Progenitor cell of endocrine pancreas (in vitro differentiated cells): ENCODE data around the gene CHKB. TPM values are rescaled to one million over a fixed set of nuclear protein-coding genes. Genes with fewer than 3 reads are reported as not detected.

Source experiments
- DNase-seq: peaks from one replicate; pipeline ENCODE4 v3.0.0; 2021; ENCODE audit warnings: low spot score; ENCODE audit not compliant: unreplicated experiment
- H3K27ac Mint-ChIP-seq: 2 replicates; pipeline ENCODE4 v1.8.0; 2021; ENCODE audit warnings: mild to moderate bottlenecking, moderate library complexity, mixed read lengths
- H3K27me3 Mint-ChIP-seq: 2 replicates; pipeline ENCODE4 v1.8.0; 2021; ENCODE audit warnings: mixed read lengths
- H3K36me3 Mint-ChIP-seq: 2 replicates; pipeline ENCODE4 v1.8.0; 2022; ENCODE audit warnings: mixed read lengths; ENCODE audit not compliant: insufficient read depth
- H3K4me1 Mint-ChIP-seq: 2 replicates; pipeline ENCODE4 v1.8.0; 2021; ENCODE audit warnings: low read depth, mixed read lengths
- H3K4me3 Mint-ChIP-seq: 2 replicates; pipeline ENCODE4 v1.8.0; 2021; ENCODE audit warnings: low read depth, mild to moderate bottlenecking, moderate library complexity, mixed read lengths
- H3K9me3 Mint-ChIP-seq: 2 replicates; pipeline ENCODE4 v1.8.0; 2021; ENCODE audit warnings: low read depth, mixed read lengths
- CTCF ChIP-seq: fragments of 200-600 bp; sonication (generic); IDR thresholded peaks from one replicate; pipeline ENCODE4 v1.5.0; 2021; ENCODE audit warnings: antibody characterized with exemption, mild to moderate bottlenecking; ENCODE audit not compliant: unreplicated experiment
- total RNA-seq: library from RNA; stranded (reverse); gene quantifications from 2 replicates; pipeline ENCODE4 v1.2.1, GENCODE V29; 2021

The CHKB gene
- total RNA-seq, 1 donor from 2014 or later: 132 TPM

GRCh38 chr22:50529897-50530579 lies 52.6 kb downstream of the CHKB start, which contains the start of gene TYMP:
TYMP (minus strand) TSS chr22:50530012; CDS start chr22:50529709, 303 bp downstream.
- Mint-ChIP-seq H3K4me1 (peaks cover 14% of the 10 kb centered on the region), H3K4me3 (no peak within 1 kb of the TSS), H3K27me3 (peaks cover 39% of the 10 kb centered on the region), H3K27ac (no peak within 1 kb of the TSS), H3K36me3 (no peaks in the 10 kb centered on the region), H3K9me3 (no peaks in the 10 kb centered on the region)
- DNase-seq: no peak
- TF ChIP-seq CTCF: no peak

GRCh38 chr22:50529416-50529896 lies 53.2 kb downstream of the CHKB start:
- peaks cover 19% of the 10 kb centered on the region for H3K4me1 Mint-ChIP-seq
- no peak overlapping the region for H3K4me3 Mint-ChIP-seq

More at GRCh38 chr22:50529416-50529896, 53.2 kb downstream of the CHKB start:
- Mint-ChIP-seq H3K27me3 (peaks cover 36% of the 10 kb centered on the region), H3K36me3 (peaks cover 3% of the 10 kb centered on the region), H3K9me3 (no peaks in the 10 kb centered on the region), H3K27ac (no peak overlapping the region)
- TF ChIP-seq CTCF: no peak
- no peak for DNase-seq

Other genes with a start within 250 kb of the CHKB start
- 85.7 and 87.9 TPM in 2 replicates for gene PPP6R2, start 239.5 kb downstream of the CHKB start, total RNA-seq
- 86.3 and 96.5 TPM in 2 replicates for gene SBF1, start 107.8 kb downstream of the CHKB start, total RNA-seq
- gene ADM2, start 101.3 kb downstream of the CHKB start, total RNA-seq: 2.9 and 3.2 TPM in 2 replicates
- gene MIOX, start 96.0 kb downstream of the CHKB start, total RNA-seq: 0.69 and 0.98 TPM in 2 replicates
- 59.0 and 65.5 TPM in 2 replicates for gene LMF2, start 75.1 kb downstream of the CHKB start, total RNA-seq
- gene NCAPH2, start 74.6 kb downstream of the CHKB start, total RNA-seq: 61.6 and 66.5 TPM in 2 replicates
- 3.7 TPM in 1 of 2 replicates, not detected in the other for gene SCO2, start 57.3 kb downstream of the CHKB start, total RNA-seq
- gene TYMP, start 52.8 kb downstream of the CHKB start, total RNA-seq: 1.6 and 2.0 TPM in 2 replicates
- not detected in 2 replicates for gene KLHDC7B, start 37.0 kb downstream of the CHKB start, total RNA-seq
- not detected in 2 replicates for gene SYCE3, start 19.9 kb downstream of the CHKB start, total RNA-seq
- gene CPT1B, start 4.4 kb downstream of the CHKB start, total RNA-seq: 129 and 136 TPM in 2 replicates
- gene MAPK8IP2, start 17.9 kb upstream of the CHKB start, total RNA-seq: 6.4 and 7.7 TPM in 2 replicates
- gene ARSA, start 45.3 kb upstream of the CHKB start, total RNA-seq: 36.2 and 37.1 TPM in 2 replicates
- gene SHANK3, start 90.0 kb upstream of the CHKB start, total RNA-seq: 6.9 and 7.5 TPM in 2 replicates
- gene ACR, start 155.4 kb upstream of the CHKB start, total RNA-seq: 0.62 TPM in 1 of 2 replicates, not detected in the other
- 88.6 and 88.7 TPM in 2 replicates for gene RABL2B, start 200.8 kb upstream of the CHKB start, total RNA-seq